Endothelial cell of umbilical vein (primary cell): ENCODE results near the gene DEFB110. TPM values are rescaled to one million over a fixed set of nuclear protein-coding genes. Genes with fewer than 3 reads are reported as not detected.

Source experiments
- BruUV-seq: library from RNA; stranded (reverse); fragments of 400-500 nt; replicated peaks from 2 replicates; lab custom pipeline; 2021; lab: Mats Ljungman, UMichigan
- CTCF ChIA-PET: fragments of 300-600, 350-600 bp; sonication (Branson Sonifier 250); formaldehyde crosslinking; loops from one replicate; lab custom pipeline; 2021; ENCODE audit warnings: antibody characterized with exemption, inconsistent platforms; lab: Charles Lee
- POLR2A ChIA-PET: fragments of 300-600, 350-600 bp; sonication (Branson Sonifier 250); formaldehyde crosslinking; loops from one replicate; lab custom pipeline; 2021; ENCODE audit warnings: antibody characterized with exemption, inconsistent platforms; lab: Charles Lee
- DNase-seq: peaks from one replicate; pipeline ENCODE4 v3.0.0-alpha.2; 2011; ENCODE audit warnings: low read depth, low spot score
- FAIRE-seq: peaks from 2 replicates; lab custom pipeline; 2011; peaks lifted over from hg19 to GRCh38; lab: Jason Lieb, UNC
- H2AFZ ChIP-seq: 2 replicates; pipeline ENCODE4 v1.6.0; 2012; ENCODE audit warnings: low read depth, low read length, control low read depth, inconsistent platforms
- H3K27ac ChIP-seq: 2 replicates; pipeline ENCODE4 v1.5.1; 2011; ENCODE audit warnings: low read depth, mild to moderate bottlenecking, control low read depth, low read length, moderate library complexity; ENCODE audit not compliant: insufficient read depth
- H3K27me3 ChIP-seq, 2 experiments: 2 replicates each; pipeline versions ENCODE4 v1.6.0 to v1.6.1; 2011; ENCODE audit warnings: low read length in 2 of 2, mixed read lengths in 1 of 2; ENCODE audit not compliant: control insufficient read depth in 2 of 2, insufficient read depth in 2 of 2
- H3K36me3 ChIP-seq, 2 experiments: 2 replicates in 1 of 2; 3 replicates in 1 of 2; pipeline ENCODE4 v1.5.1; 2011; ENCODE audit warnings: low read length in 2 of 2, mild to moderate bottlenecking in 1 of 2, moderate library complexity in 1 of 2; ENCODE audit not compliant: control insufficient read depth in 2 of 2, insufficient read depth in 2 of 2; ENCODE audit errors: extremely low read depth in 1 of 2
- H3K4me1 ChIP-seq: 3 replicates; pipeline ENCODE4 v1.5.1; 2011; ENCODE audit warnings: mild to moderate bottlenecking, low read length; ENCODE audit not compliant: control insufficient read depth, insufficient read depth; ENCODE audit errors: extremely low read depth
- H3K4me2 ChIP-seq: 2 replicates; pipeline ENCODE4 v1.6.1; 2011; ENCODE audit warnings: low read length, control low read depth, mixed read lengths; ENCODE audit not compliant: insufficient read depth
- H3K4me3 ChIP-seq, 3 experiments: fragments of 200-600 bp in 1 of 3; sonication (generic), shearing (Covaris generic) in 1 of 3; replicated peaks in 1 of 3; 2 replicates each; pipeline ENCODE4 v1.5.1; 2011 to 2016; ENCODE audit warnings: control low read depth in 3 of 3, low read length in 3 of 3, mild to moderate bottlenecking in 2 of 3, inconsistent platforms in 1 of 3, low read depth in 1 of 3, moderate library complexity in 1 of 3; ENCODE audit not compliant: insufficient read depth in 1 of 3
- H3K79me2 ChIP-seq: 2 replicates; pipeline ENCODE4 v1.6.0; 2012; ENCODE audit warnings: low read length, inconsistent platforms; ENCODE audit not compliant: control insufficient read depth, insufficient read depth
- H3K9ac ChIP-seq: replicated peaks from 2 replicates; pipeline ENCODE3; 2011; ENCODE audit warnings: low read length, control low read depth; ENCODE audit not compliant: insufficient read depth; ENCODE audit errors: extremely low read depth
- H3K9me1 ChIP-seq: replicated peaks from 3 replicates; pipeline ENCODE4 v1.6.0; 2011; ENCODE audit warnings: mild to moderate bottlenecking, low read length; ENCODE audit not compliant: control insufficient read depth, insufficient read depth; ENCODE audit errors: extremely low read depth
- H3K9me3 ChIP-seq: replicated peaks from 2 replicates; pipeline ENCODE4 v1.5.1; 2012; ENCODE audit warnings: low read length, inconsistent platforms; ENCODE audit not compliant: control insufficient read depth, insufficient read depth
- H4K20me1 ChIP-seq: replicated peaks from 2 replicates; pipeline ENCODE3; 2011; ENCODE audit warnings: mild to moderate bottlenecking, low read length; ENCODE audit not compliant: control insufficient read depth, insufficient read depth; ENCODE audit errors: extremely low read depth
- CTCF ChIP-seq, 2 donors: IDR thresholded peaks; 1 replicate in 1 of 2; 2 replicates in 1 of 2; pipeline ENCODE4 v1.5.1; 2011; ENCODE audit warnings: low read length in 2 of 2, mild to moderate bottlenecking in 2 of 2, moderate library complexity in 2 of 2, control low read depth in 1 of 2, inconsistent platforms in 1 of 2, low read depth in 1 of 2; ENCODE audit not compliant: insufficient read depth in 1 of 2; ENCODE audit errors: extremely low read depth in 1 of 2
- EZH2 ChIP-seq: IDR thresholded peaks from 2 replicates; pipeline ENCODE4 v1.6.1; 2012; ENCODE audit warnings: borderline replicate concordance, low read depth, mild to moderate bottlenecking, moderate library complexity, low read length, inconsistent platforms; ENCODE audit not compliant: severe bottlenecking
- FOS ChIP-seq: IDR thresholded peaks from 2 replicates; pipeline ENCODE4 v1.6.1; 2011; ENCODE audit warnings: mild to moderate bottlenecking, low read length, moderate library complexity, borderline replicate concordance; ENCODE audit not compliant: insufficient read depth
- GATA2 ChIP-seq: IDR thresholded peaks from 2 replicates; pipeline ENCODE4 v1.7.0; 2011; ENCODE audit warnings: low read depth, mild to moderate bottlenecking, moderate library complexity, mixed read lengths, low read length; ENCODE audit not compliant: insufficient read length, insufficient read depth
- JUN ChIP-seq: IDR thresholded peaks from 2 replicates; pipeline ENCODE4 v1.6.1; 2011; ENCODE audit warnings: borderline replicate concordance, low read depth; ENCODE audit not compliant: insufficient read length, insufficient read depth
- MYC ChIP-seq: IDR thresholded peaks from one replicate; pipeline ENCODE4 v1.6.1; 2011; ENCODE audit warnings: mild to moderate bottlenecking, low read depth, low read length
- POLR2A ChIP-seq: IDR thresholded peaks from 2 replicates; pipeline ENCODE4 v1.6.1; 2012; ENCODE audit warnings: low read depth, mild to moderate bottlenecking, control low read depth, low read length
- POLR2AphosphoS5 ChIP-seq: IDR thresholded peaks from 2 replicates; pipeline ENCODE4 v1.6.1; 2012; ENCODE audit warnings: low read depth, mild to moderate bottlenecking, control low read depth, low read length, moderate library complexity; ENCODE audit not compliant: insufficient read depth
- dilution Hi-C: fragments of 300-500 bp; cut with MboI; formaldehyde crosslinking; loops from one replicate; pipeline ENCODE4 v1.15.0; 2019; ENCODE audit warnings: low sequenced_read_pairs; ENCODE audit not compliant: extremely low pct_ligation_motif_present
- intact Hi-C: fragments of 100-400 bp; cut with micrococcal nuclease; formaldehyde crosslinking; loops from one replicate; pipeline ENCODE4 v1.10.0; 2022
- polyA plus RNA-seq, 4 experiments: library from polyadenylated mRNA; depleted of rRNA in 3 of 4; stranded (reverse) in 3 of 4; unstranded in 1 of 4; fragments of >200 nt; gene quantifications; 2 replicates each; pipeline versions ENCODE4 v1.2.1 to v1.2.3, GENCODE V29; 2011 to 2012; ENCODE audit warnings: missing spikeins in 1 of 4
- total RNA-seq: library from RNA; stranded (reverse); gene quantifications from 2 replicates; pipeline ENCODE4 v1.2.3, GENCODE V29; 2021
- TF ChIP-seq, protein P1 (sequence below): IDR thresholded peaks from 2 replicates; pipeline ENCODE4 v1.6.1; 2011; ENCODE audit not compliant: insufficient read depth, insufficient read length

Gene DEFB110
- total and polyA plus RNA-seq, 2 donors (not counting 3 experiments of a cell fraction or from before 2014, with no cell fraction given), result not detected

GRCh38 chr6:49982046-49982445 is 39.7 kb downstream of the DEFB110 start:
- Histone ChIP-seq H3K4me1 (no peaks in the 10 kb centered on the region), H3K4me2 (no peak overlapping the region), H3K27me3 (no peaks in the 10 kb centered on the region), H3K79me2 (no peaks in the 10 kb centered on the region), H3K4me3 (no peak overlapping the region), H3K9me3 (no peaks in the 10 kb centered on the region), H2AFZ (no peak overlapping the region), H3K9ac (no peak overlapping the region), H4K20me1 (no peaks in the 10 kb centered on the region), H3K36me3 (no peaks in the 10 kb centered on the region), H3K27ac (no peak overlapping the region), H3K9me1 (no peaks in the 10 kb centered on the region)
- no peak for FAIRE-seq
- no peak for DNase-seq
- BruUV-seq, result no TSS peak
- intact Hi-C loops, result no loop called here
- dilution Hi-C loops, result no loop called here
- ChIA-PET CTCF (no interaction called here), POLR2A (no interaction called here)
- TF ChIP-seq FOS (no peak), JUN (no peak), GATA2 (no peak), POLR2A (no peak), EZH2 (no peak), POLR2AphosphoS5 (no peak), CTCF (IDR thresholded peaks at IDR 0.05; ENCODE audit: extremely low read depth in 1 of 2, insufficient read depth in 1 of 2, low read depth in 1 of 2, low read length in 2 of 2) (no peak), MYC (no peak)
- TF ChIP-seq, protein P1, sequence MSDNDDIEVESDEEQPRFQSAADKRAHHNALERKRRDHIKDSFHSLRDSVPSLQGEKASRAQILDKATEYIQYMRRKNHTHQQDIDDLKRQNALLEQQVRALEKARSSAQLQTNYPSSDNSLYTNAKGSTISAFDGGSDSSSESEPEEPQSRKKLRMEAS, result no peak
